ENCODE data around the gene GPN2.

- TF ChIP-seq CTCF (IDR thresholded peaks at IDR 0.05; ENCODE audit: low read depth, low read length) (no peak), EZH2phosphoT487 (IDR thresholded peaks at IDR 0.05; ENCODE audit: low read depth) (no peak)
Observed at GRCh38 chr1:26911399-26912146, 21.5 kb upstream of the GPN2 start.
